GM10266 (cell line): Measurements from ENCODE around the gene PLEKHG7.

Experiments
- DNase-seq: peaks from one replicate; pipeline ENCODE4 v3.0.0; 2012; ENCODE audit errors: extremely low spot score
- TF ChIP-seq, protein P1 (sequence below): IDR thresholded peaks from 2 replicates; pipeline ENCODE4 v1.5.1; 2012; ENCODE audit warnings: mild to moderate bottlenecking, low read depth; ENCODE audit not compliant: control insufficient read depth, insufficient read depth; ENCODE audit errors: missing control alignments

The PLEKHG7 gene

DNA sequence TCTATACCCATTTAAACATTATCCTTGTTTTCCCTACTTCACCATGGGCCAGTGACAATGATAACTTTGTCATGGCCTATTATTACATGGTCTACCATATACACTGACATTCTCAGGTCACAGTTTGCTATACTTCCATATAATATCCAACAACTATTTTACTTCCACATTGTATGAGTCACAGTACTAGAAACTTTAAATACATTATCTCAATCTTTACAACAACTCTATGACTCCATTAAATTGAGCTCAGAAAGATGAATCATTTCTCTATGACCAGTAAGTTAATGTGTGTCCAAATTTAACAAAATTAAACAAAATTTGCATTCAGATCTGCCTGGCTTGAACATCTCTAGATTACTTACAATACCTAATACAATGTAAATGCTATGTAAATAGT is 93.9 kb downstream of the PLEKHG7 start:
- DNase-seq = no peak
- TF ChIP-seq, protein P1, sequence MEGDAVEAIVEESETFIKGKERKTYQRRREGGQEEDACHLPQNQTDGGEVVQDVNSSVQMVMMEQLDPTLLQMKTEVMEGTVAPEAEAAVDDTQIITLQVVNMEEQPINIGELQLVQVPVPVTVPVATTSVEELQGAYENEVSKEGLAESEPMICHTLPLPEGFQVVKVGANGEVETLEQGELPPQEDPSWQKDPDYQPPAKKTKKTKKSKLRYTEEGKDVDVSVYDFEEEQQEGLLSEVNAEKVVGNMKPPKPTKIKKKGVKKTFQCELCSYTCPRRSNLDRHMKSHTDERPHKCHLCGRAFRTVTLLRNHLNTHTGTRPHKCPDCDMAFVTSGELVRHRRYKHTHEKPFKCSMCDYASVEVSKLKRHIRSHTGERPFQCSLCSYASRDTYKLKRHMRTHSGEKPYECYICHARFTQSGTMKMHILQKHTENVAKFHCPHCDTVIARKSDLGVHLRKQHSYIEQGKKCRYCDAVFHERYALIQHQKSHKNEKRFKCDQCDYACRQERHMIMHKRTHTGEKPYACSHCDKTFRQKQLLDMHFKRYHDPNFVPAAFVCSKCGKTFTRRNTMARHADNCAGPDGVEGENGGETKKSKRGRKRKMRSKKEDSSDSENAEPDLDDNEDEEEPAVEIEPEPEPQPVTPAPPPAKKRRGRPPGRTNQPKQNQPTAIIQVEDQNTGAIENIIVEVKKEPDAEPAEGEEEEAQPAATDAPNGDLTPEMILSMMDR = no peak

DNA sequence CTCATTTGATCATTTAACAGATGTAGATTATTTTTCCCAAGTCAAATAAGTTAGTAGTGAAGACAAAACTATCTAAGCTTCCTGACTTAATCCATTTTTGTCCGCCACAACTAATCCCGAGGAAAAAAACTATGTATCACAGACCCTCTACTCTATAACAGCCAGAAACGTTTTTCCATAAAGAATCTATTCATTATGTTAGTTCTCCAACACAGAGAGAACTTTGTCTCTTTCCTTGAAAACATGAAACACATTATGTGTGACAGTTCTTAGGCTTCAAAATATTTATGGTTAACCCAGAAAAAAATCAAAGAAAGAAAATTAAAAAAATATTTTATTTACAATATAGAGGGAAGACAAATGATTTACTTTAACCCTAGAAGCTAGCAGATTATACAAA is 100.1 kb downstream of the PLEKHG7 start:
- DNase-seq = no peak
- TF ChIP-seq, protein P1 = no peak

DNA sequence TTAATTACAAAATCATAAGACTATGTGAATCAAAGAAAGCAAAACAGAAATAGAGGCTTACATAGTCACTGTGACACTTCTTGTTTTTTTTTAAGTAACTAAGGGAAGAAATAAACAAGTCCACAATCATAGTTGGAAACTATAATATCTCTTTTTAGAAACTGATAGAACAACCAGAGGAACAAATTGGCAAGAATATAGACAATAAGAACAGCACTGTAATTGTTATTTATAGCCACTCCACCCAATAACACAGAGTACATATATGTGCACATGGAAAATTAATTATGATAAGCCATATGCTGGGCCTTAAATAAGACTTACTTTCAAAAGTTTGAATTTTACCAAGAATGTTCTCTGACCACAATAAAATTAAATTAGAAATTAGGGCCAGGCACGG is 101.1 kb downstream of the PLEKHG7 start:
- TF ChIP-seq, protein P1 = no peak
- no peak for DNase-seq

DNA sequence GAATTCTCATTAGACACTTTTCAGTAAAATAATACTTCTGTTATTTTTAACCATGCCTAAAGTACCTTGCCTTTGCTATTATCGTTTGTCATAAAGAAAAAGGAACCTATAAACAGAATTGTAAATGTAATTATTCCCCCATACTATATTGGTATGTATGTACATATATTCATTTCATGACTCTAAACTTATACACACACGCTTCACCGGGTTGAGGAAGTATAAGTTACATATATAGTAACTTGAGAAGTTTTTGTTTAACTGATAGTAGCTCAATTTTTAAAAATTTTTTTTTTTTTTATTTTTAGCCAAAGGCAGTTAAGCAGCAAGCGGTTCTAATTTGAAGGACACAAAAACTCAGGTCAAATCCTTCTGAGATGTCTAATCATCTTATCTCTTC is 107.6 kb downstream of the PLEKHG7 start:
- peak; percentile 13 for DNase-seq
- TF ChIP-seq, protein P1 = no peak

DNA sequence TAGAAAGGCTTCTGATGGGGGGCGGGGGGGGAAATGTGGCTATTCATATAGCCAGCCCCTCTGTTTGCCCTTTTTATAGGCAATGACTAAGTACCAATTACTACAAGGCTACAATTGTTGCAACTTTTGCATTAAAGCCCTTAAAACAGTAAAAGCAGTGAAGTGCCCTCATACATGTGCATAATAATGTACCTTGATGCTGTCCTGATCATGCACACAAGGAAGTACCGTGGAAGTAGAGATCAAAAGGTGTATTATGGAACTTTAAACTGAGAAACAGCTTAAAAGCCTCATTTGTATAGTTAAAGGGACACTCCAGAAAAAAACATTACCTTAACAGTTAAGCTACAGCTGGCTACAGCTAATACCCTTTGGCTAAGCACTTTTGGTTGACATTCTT is 111.8 kb downstream of the PLEKHG7 start:
- TF ChIP-seq, protein P1 = no peak
- no peak for DNase-seq

DNA sequence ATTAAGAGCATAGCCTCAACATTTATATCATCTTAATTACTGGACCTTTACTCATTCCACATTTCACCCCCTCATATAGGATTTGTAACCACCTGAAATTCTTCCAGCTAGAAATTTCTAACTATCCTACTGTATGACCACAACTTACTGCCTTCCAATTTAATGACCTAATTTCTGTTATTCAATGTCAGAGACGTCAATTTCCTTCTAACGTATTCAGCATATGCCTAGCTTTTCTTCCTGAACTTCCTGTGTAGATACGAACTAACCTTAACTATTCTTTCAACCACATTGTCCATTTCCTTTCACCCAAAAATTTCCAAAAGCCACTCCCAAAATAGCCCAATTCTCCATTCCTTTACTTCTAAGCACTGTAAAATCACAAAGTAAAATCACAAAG is 118.4 kb downstream of the PLEKHG7 start:
- TF ChIP-seq, protein P1 = no peak

More for the DNA sequence above, 118.4 kb downstream of the PLEKHG7 start:
- DNase-seq = no peak
